Activated naive CD4-positive, alpha-beta T cell treated with anti-CD3 and anti-CD28 coated beads, Interleukin-2, amount 10 ng/mL, durations not matched to agents 7 days and 5 days (primary cell): Measurements from ENCODE around the gene PRLR.
"Not testable (repeated sequence)": the region's sequence is repeated elsewhere in the genome, so short reads cannot be mapped to it uniquely, and the experiment has no call there.

Experiments used
- CTCF ChIA-PET: fragments of 350-600 bp; sonication (Branson Sonifier 250); formaldehyde crosslinking; loops from one replicate; lab custom pipeline; 2021; ENCODE audit warnings: antibody characterized with exemption; lab: Charles Lee
- DNase-seq: peaks from one replicate; pipeline ENCODE4 v3.0.0-alpha.2; 2020
- H3K27ac Mint-ChIP-seq: one replicate; pipeline ENCODE4 v1.8.0; 2021; ENCODE audit warnings: mild to moderate bottlenecking, moderate library complexity, mixed read lengths
- H3K27me3 Mint-ChIP-seq: one replicate; pipeline ENCODE4 v1.8.0; 2021; ENCODE audit warnings: mild to moderate bottlenecking, mixed read lengths
- H3K36me3 Mint-ChIP-seq: one replicate; pipeline ENCODE4 v1.8.0; 2021; ENCODE audit warnings: mixed read lengths
- H3K4me1 Mint-ChIP-seq: one replicate; pipeline ENCODE4 v1.8.0; 2021; ENCODE audit warnings: mixed read lengths
- H3K4me3 Mint-ChIP-seq: one replicate; pipeline ENCODE4 v1.8.0; 2021; ENCODE audit warnings: mild to moderate bottlenecking, moderate library complexity, mixed read lengths
- H3K9me3 Mint-ChIP-seq: one replicate; pipeline ENCODE4 v1.8.0; 2021; ENCODE audit warnings: mixed read lengths

PRLR gene

DNA sequence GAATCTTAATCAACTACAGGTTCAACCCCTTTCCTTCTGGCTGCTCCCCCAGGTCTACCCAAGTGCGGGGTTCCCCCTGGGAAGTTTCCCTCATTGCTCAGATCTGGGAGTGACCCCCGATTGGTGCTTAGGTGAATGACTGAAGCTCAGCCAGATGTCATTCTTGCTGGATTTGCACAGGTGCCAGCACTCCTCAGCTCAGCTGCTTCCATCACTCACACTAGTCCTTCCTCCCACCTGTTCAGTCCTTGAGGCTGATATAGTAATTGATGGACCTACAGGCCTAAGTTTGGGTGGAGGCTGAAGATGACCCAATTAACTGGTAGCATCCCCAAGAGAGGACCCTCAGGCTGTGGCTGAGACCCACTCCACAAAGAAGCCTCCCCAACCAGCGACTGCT lies 32.9 kb downstream of the PRLR start:
- no peak for DNase-seq
- Mint-ChIP-seq H3K36me3 (no peaks in the 10 kb centered on the region), H3K4me1 (no peaks in the 10 kb centered on the region), H3K27me3 (peaks cover 18% of the 10 kb centered on the region), H3K4me3 (no peak overlapping the region), H3K9me3 (no peaks in the 10 kb centered on the region), H3K27ac (no peak overlapping the region)
- CTCF ChIA-PET = no interaction called here

DNA sequence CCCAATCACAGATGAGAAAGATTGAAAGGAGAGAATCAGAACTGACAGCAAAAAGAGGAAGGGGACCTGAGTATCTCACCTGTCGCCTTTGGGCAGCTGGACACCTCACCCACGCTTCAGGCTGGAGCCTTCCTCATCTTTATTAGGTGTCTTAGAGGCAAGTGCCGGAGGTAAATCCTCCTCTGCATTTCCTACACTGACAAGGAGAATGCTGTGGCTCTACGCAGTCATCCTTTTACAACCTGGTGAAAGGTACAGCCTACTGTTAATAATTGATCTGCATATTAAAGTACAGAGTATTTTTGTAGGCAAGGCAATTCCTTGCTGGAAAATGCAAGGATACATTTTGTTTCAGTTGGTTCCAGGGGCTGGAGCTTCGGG lies 34.8 kb downstream of the PRLR start:
- Mint-ChIP-seq H3K27ac (no peak overlapping the region), H3K4me3 (no peak overlapping the region)

GRCh38 chr5:35194635-35195471 lies 35.4 kb downstream of the PRLR start:
- Mint-ChIP-seq H3K27me3 (peaks cover 18% of the 10 kb centered on the region), H3K4me3 (no peak overlapping the region), H3K4me1 (no peaks in the 10 kb centered on the region), H3K36me3 (no peaks in the 10 kb centered on the region), H3K27ac (no peak overlapping the region), H3K9me3 (no peaks in the 10 kb centered on the region)
- CTCF ChIA-PET = no interaction called here
- no peak for DNase-seq

More for the DNA sequence above, 34.8 kb downstream of the PRLR start:
- no peaks in the 10 kb centered on the region for H3K36me3 Mint-ChIP-seq
- no peaks in the 10 kb centered on the region for H3K9me3 Mint-ChIP-seq
- CTCF ChIA-PET = no interaction called here
- DNase-seq = no peak
- H3K4me1 Mint-ChIP-seq = no peaks in the 10 kb centered on the region
- peaks cover 18% of the 10 kb centered on the region for H3K27me3 Mint-ChIP-seq

GRCh38 chr5:35192506-35192905 lies 37.8 kb downstream of the PRLR start:
- DNase-seq = no peak
- Mint-ChIP-seq H3K9me3 (no peaks in the 10 kb centered on the region), H3K36me3 (no peaks in the 10 kb centered on the region), H3K4me1 (no peaks in the 10 kb centered on the region), H3K27ac (no peak overlapping the region), H3K27me3 (peaks cover 13% of the 10 kb centered on the region), H3K4me3 (no peak overlapping the region)
- CTCF ChIA-PET = no interaction called here

- DNase-seq, H3K27ac Mint-ChIP-seq, H3K4me1 Mint-ChIP-seq, H3K27me3 Mint-ChIP-seq, CTCF ChIA-PET, H3K9me3 Mint-ChIP-seq, H3K4me3 Mint-ChIP-seq, H3K36me3 Mint-ChIP-seq: not testable (repeated sequence)
These were observed 40.5 kb downstream of the PRLR start for GRCh38 chr5:35189801-35190200.

DNA sequence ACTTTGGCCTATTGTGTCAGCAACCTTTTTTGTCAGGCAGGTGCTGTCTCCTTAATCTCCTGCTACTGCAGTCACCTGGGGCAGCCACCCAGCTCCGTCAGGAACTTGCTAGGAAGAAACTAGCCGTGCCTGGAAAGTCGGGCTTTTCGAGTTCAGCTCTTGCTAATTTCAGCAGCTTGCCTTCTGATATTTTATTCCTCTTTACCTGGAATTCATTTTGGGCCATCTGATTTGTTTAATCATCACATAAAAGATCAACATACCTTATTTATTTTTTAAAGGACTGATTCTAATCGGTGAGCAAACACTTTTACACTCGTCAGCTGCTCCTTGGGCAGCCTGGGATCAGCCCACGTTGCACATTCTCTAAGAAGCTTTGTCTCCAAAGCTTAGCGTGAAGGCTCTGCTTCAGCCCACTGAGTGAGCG lies 42.2 kb downstream of the PRLR start:
- Mint-ChIP-seq H3K27me3 (peaks cover 6% of the 10 kb centered on the region), H3K4me3 (no peak overlapping the region), H3K9me3 (no peaks in the 10 kb centered on the region), H3K27ac (no peak overlapping the region), H3K4me1 (no peaks in the 10 kb centered on the region), H3K36me3 (no peaks in the 10 kb centered on the region)
- DNase-seq = no peak
- CTCF ChIA-PET = interaction anchor here (0.6 kb wide), 1 partner anchor 34 kb away, joined by 3 read pairs; no protein-coding TSS in a partner anchor

- H3K4me1 Mint-ChIP-seq, H3K36me3 Mint-ChIP-seq, H3K27me3 Mint-ChIP-seq, CTCF ChIA-PET, H3K27ac Mint-ChIP-seq, H3K4me3 Mint-ChIP-seq, H3K9me3 Mint-ChIP-seq, DNase-seq: not testable (repeated sequence)
These were observed 42.7 kb downstream of the PRLR start for GRCh38 chr5:35187621-35188020.

DNA sequence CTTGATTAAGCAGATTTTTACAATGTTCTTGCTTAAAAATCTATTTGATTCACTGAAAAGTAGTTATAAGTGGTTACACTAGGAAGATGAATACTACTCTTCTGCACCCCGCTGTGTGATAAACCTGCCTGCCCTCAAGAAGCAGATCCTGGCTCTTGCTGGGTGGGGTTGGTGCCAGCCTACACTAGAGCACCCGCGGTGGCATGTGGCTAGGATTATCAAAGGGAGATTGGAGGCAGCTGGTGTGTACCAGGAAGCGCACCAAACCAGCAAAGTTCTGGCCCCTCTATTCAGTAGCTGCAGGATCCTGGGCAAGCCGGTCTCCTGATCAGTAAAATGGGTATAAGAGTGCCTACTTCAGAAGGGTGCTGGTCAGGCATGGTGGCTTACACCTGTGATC lies 43.5 kb downstream of the PRLR start:
- no peaks in the 10 kb centered on the region for H3K4me1 Mint-ChIP-seq
- H3K36me3 Mint-ChIP-seq = no peaks in the 10 kb centered on the region
- H3K27me3 Mint-ChIP-seq = peaks cover 6% of the 10 kb centered on the region
- no peak overlapping the region for H3K4me3 Mint-ChIP-seq
- no peak for DNase-seq
- H3K27ac Mint-ChIP-seq = no peak overlapping the region
- CTCF ChIA-PET = no interaction called here
- H3K9me3 Mint-ChIP-seq = no peaks in the 10 kb centered on the region

GRCh38 chr5:35185518-35185917 lies 44.8 kb downstream of the PRLR start:
- Mint-ChIP-seq H3K4me1 (no peaks in the 10 kb centered on the region), H3K27me3 (peaks cover 6% of the 10 kb centered on the region), H3K4me3 (no peak overlapping the region), H3K9me3 (no peaks in the 10 kb centered on the region), H3K36me3 (no peaks in the 10 kb centered on the region), H3K27ac (no peak overlapping the region)
- no peak for DNase-seq
- CTCF ChIA-PET = no interaction called here

- Mint-ChIP-seq H3K4me3 (no peak overlapping the region), H3K9me3 (no peaks in the 10 kb centered on the region), H3K4me1 (no peaks in the 10 kb centered on the region), H3K27me3 (peaks cover 10% of the 10 kb centered on the region), H3K36me3 (no peaks in the 10 kb centered on the region), H3K27ac (no peak overlapping the region)
- no peak for DNase-seq
- CTCF ChIA-PET = interaction anchor here (1.1 kb wide), 1 partner anchor 81 kb away, joined by 4 read pairs; no protein-coding TSS in a partner anchor
These were observed 46.7 kb downstream of the PRLR start for GRCh38 chr5:35183556-35183955.

DNA sequence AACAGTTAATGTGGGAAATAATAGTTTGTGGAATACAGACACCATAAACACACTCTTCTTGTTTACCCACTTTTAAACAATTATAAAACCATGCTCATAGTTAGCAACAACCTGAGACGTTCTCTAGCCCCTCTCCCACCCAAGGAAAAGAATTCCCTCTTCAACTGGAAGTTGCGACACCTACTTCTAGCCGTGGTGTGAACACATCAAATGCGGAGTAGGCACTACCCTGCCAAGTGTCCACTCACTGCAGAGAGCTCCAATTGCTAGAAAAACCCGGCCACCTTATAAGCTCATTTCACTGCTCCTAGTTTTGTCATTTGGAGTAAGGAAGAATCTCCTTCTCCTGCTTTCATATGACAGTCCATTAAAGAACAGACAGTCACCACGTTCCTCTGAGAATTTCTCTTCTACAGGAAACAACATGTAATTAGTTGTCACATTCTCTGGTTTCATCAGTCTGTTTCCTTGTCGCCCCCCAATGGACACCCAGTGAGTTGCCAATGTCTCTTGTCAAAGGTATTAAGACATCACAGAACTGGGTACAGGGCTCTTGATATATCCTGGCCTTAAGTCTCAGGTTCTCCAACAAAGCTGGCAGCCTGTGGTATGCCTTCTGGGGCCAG lies 47.3 kb downstream of the PRLR start:
- Mint-ChIP-seq H3K27ac (no peak overlapping the region), H3K27me3 (peaks cover 7% of the 10 kb centered on the region), H3K4me1 (no peaks in the 10 kb centered on the region), H3K9me3 (no peaks in the 10 kb centered on the region), H3K4me3 (no peak overlapping the region), H3K36me3 (no peaks in the 10 kb centered on the region)
- CTCF ChIA-PET = interaction anchor here (1.1 kb wide), 1 partner anchor 80 kb away, joined by 4 read pairs; no protein-coding TSS in a partner anchor
- DNase-seq = peak; percentile 42

DNA sequence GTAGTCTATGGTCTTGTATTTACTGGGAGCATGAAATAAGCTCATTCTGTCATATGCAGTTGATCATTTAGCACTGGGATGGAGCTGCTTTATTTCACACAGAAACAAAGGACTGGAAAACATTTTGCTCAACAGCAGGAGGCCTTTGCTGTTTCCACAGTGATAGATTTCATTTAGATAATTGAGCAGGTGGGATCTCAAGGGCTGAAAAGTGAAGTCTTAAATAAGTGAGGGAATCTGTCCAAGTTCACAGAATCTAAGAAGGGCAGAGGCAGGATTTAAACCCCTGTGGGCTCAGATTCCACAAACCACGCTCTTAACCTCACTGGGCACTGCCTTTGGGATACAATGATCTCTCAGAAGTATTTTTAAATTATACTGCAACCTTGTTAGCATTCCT lies 47.8 kb downstream of the PRLR start:
- peaks cover 3% of the 10 kb centered on the region for H3K27me3 Mint-ChIP-seq
- no peaks in the 10 kb centered on the region for H3K4me1 Mint-ChIP-seq
- H3K27ac Mint-ChIP-seq = no peak overlapping the region
- H3K9me3 Mint-ChIP-seq = no peaks in the 10 kb centered on the region
- CTCF ChIA-PET = interaction anchor here (1.1 kb wide), 1 partner anchor 80 kb away, joined by 4 read pairs; no protein-coding TSS in a partner anchor
- H3K4me3 Mint-ChIP-seq = no peak overlapping the region
- DNase-seq = no peak
- no peaks in the 10 kb centered on the region for H3K36me3 Mint-ChIP-seq

- Mint-ChIP-seq H3K36me3 (no peaks in the 10 kb centered on the region), H3K4me3 (no peak overlapping the region), H3K4me1 (no peaks in the 10 kb centered on the region), H3K9me3 (no peaks in the 10 kb centered on the region), H3K27me3 (peaks cover 3% of the 10 kb centered on the region), H3K27ac (no peak overlapping the region)
- DNase-seq = no peak
- CTCF ChIA-PET = no interaction called here
These were observed 50.2 kb downstream of the PRLR start for GRCh38 chr5:35180046-35180445.

DNA sequence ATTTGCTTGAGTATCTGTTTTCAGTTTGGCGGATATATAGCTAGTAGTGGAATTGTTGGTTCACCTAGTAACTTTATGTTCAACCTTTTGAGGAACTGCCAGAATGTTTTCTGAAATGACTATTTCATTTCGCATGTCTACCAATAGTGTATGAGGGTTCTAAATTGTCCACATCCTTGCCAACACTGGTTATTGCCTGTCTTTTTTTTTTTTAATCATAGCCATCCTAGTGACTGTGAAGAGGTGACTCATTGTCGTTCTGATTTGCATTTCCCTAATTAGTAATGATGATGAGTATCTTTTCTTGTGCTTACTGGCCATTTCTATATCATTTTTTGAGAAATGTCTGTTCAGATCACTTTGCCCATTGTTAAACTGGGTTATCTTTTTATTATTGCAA lies 52.5 kb downstream of the PRLR start:
- H3K4me3 Mint-ChIP-seq = no peak overlapping the region
- DNase-seq = no peak
- CTCF ChIA-PET = interaction anchor here (0.6 kb wide), 1 partner anchor 18 kb away, joined by 3 read pairs; no protein-coding TSS in a partner anchor
- H3K4me1 Mint-ChIP-seq = no peaks in the 10 kb centered on the region
- no peaks in the 10 kb centered on the region for H3K36me3 Mint-ChIP-seq
- no peaks in the 10 kb centered on the region for H3K9me3 Mint-ChIP-seq
- no peak overlapping the region for H3K27ac Mint-ChIP-seq
- peaks cover 3% of the 10 kb centered on the region for H3K27me3 Mint-ChIP-seq

GRCh38 chr5:35172533-35172932 lies 57.8 kb downstream of the PRLR start:
- CTCF ChIA-PET = no interaction called here
- Mint-ChIP-seq H3K36me3 (no peaks in the 10 kb centered on the region), H3K9me3 (peaks cover 2% of the 10 kb centered on the region)

More at GRCh38 chr5:35172533-35172932, 57.8 kb downstream of the PRLR start:
- Mint-ChIP-seq H3K27ac (no peak overlapping the region), H3K27me3 (peaks cover 5% of the 10 kb centered on the region), H3K4me3 (no peak overlapping the region), H3K4me1 (no peaks in the 10 kb centered on the region)
- no peak for DNase-seq
